WTC11 (cell line): ENCODE data around the gene COL2A1.

Experiments
- CBFB ChIP-seq: sonication (generic); formaldehyde crosslinking; IDR thresholded peaks from 2 replicates; pipeline ENCODE4 v1.8.1; 2022; ENCODE audit warnings: mild to moderate bottlenecking, low read depth, missing genetic modification reagents
- ESRRA ChIP-seq: sonication (generic); formaldehyde crosslinking; IDR thresholded peaks from 2 replicates; pipeline ENCODE4 v1.8.1; 2022; ENCODE audit warnings: mild to moderate bottlenecking, missing genetic modification reagents, borderline replicate concordance
- KAT7 ChIP-seq: sonication (generic); formaldehyde crosslinking; IDR thresholded peaks from 2 replicates; pipeline ENCODE4 v1.8.1; 2023; ENCODE audit warnings: missing genetic modification reagents, mild to moderate bottlenecking, borderline replicate concordance
- NFATC4 ChIP-seq: fragments of 250-450 bp; sonication (Bioruptor Pico); IDR thresholded peaks from 2 replicates; pipeline ENCODE4 v1.9.0; 2021; ENCODE audit warnings: mild to moderate bottlenecking
- TF ChIP-seq, protein P1 (sequence below): sonication (generic); formaldehyde crosslinking; IDR thresholded peaks from 2 replicates; pipeline ENCODE4 v1.8.1; 2023; ENCODE audit warnings: mild to moderate bottlenecking, missing genetic modification reagents, moderate library complexity
- TF ChIP-seq, protein P2 (sequence below): sonication (generic); formaldehyde crosslinking; IDR thresholded peaks from 2 replicates; pipeline ENCODE4 v1.8.1; 2022; ENCODE audit warnings: mild to moderate bottlenecking, missing genetic modification reagents, moderate library complexity, borderline replicate concordance
- TF ChIP-seq, protein P3 (sequence below): sonication (generic); formaldehyde crosslinking; IDR thresholded peaks from 2 replicates; pipeline ENCODE4 v1.8.1; 2023; ENCODE audit warnings: mild to moderate bottlenecking, missing genetic modification reagents
- TF ChIP-seq, protein P4 (sequence below): fragments of 200-600 bp; IDR thresholded peaks from 2 replicates; pipeline ENCODE4 v1.8.0; 2022; ENCODE audit warnings: antibody characterized with exemption
- TF ChIP-seq, protein P5 (sequence below): sonication (generic); formaldehyde crosslinking; IDR thresholded peaks from 2 replicates; pipeline ENCODE4 v1.8.0; 2022; ENCODE audit warnings: mild to moderate bottlenecking, missing genetic modification reagents
- TF ChIP-seq, protein P6 (sequence below): sonication (generic); formaldehyde crosslinking; IDR thresholded peaks from 2 replicates; pipeline ENCODE4 v1.8.1; 2022; ENCODE audit warnings: low read depth, missing genetic modification reagents, borderline replicate concordance

DNA sequence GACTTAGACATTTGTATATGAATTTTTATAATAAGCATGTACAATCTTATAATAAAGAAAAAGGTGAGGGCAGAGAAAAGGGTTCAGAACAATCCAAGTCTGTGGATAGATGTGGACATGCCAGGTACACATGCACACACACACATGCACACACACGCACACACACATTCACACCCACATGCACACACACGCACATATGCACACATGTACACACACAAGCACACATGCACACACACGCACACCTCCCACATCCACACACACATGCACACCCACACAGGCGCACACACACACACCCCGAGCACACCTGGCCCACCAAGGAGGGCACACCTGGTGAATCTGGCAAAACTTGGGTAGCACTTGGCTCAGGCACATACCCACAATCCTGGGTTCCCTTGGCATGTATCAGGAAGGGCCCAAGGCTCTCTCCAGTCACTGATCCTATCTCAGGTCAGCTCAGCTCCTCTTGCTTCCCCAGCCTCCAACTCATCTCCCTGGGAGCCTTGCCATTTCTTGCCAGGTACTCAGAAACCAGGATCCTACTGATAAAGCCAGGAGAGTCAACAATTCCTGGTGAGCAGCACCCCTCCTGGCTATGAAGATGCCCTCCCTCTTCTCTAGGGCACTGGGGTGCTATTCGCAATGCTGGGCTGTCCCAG, 59.5 kb downstream of the COL2A1 start:
- TF ChIP-seq KAT7 (CRISPR knock-in tag): no peak
- TF ChIP-seq, protein P1, sequence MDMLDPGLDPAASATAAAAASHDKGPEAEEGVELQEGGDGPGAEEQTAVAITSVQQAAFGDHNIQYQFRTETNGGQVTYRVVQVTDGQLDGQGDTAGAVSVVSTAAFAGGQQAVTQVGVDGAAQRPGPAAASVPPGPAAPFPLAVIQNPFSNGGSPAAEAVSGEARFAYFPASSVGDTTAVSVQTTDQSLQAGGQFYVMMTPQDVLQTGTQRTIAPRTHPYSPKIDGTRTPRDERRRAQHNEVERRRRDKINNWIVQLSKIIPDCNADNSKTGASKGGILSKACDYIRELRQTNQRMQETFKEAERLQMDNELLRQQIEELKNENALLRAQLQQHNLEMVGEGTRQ (CRISPR knock-in tag): no peak
- TF ChIP-seq, protein P2, sequence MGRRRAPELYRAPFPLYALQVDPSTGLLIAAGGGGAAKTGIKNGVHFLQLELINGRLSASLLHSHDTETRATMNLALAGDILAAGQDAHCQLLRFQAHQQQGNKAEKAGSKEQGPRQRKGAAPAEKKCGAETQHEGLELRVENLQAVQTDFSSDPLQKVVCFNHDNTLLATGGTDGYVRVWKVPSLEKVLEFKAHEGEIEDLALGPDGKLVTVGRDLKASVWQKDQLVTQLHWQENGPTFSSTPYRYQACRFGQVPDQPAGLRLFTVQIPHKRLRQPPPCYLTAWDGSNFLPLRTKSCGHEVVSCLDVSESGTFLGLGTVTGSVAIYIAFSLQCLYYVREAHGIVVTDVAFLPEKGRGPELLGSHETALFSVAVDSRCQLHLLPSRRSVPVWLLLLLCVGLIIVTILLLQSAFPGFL (CRISPR knock-in tag): no peak
- TF ChIP-seq, protein P3, sequence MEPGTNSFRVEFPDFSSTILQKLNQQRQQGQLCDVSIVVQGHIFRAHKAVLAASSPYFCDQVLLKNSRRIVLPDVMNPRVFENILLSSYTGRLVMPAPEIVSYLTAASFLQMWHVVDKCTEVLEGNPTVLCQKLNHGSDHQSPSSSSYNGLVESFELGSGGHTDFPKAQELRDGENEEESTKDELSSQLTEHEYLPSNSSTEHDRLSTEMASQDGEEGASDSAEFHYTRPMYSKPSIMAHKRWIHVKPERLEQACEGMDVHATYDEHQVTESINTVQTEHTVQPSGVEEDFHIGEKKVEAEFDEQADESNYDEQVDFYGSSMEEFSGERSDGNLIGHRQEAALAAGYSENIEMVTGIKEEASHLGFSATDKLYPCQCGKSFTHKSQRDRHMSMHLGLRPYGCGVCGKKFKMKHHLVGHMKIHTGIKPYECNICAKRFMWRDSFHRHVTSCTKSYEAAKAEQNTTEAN (CRISPR knock-in tag): no peak
- TF ChIP-seq, protein P4, sequence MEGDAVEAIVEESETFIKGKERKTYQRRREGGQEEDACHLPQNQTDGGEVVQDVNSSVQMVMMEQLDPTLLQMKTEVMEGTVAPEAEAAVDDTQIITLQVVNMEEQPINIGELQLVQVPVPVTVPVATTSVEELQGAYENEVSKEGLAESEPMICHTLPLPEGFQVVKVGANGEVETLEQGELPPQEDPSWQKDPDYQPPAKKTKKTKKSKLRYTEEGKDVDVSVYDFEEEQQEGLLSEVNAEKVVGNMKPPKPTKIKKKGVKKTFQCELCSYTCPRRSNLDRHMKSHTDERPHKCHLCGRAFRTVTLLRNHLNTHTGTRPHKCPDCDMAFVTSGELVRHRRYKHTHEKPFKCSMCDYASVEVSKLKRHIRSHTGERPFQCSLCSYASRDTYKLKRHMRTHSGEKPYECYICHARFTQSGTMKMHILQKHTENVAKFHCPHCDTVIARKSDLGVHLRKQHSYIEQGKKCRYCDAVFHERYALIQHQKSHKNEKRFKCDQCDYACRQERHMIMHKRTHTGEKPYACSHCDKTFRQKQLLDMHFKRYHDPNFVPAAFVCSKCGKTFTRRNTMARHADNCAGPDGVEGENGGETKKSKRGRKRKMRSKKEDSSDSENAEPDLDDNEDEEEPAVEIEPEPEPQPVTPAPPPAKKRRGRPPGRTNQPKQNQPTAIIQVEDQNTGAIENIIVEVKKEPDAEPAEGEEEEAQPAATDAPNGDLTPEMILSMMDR: no peak
- TF ChIP-seq, protein P5, sequence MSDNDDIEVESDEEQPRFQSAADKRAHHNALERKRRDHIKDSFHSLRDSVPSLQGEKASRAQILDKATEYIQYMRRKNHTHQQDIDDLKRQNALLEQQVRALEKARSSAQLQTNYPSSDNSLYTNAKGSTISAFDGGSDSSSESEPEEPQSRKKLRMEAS: no peak
- no peak for TF ChIP-seq CBFB
- TF ChIP-seq, protein P6, sequence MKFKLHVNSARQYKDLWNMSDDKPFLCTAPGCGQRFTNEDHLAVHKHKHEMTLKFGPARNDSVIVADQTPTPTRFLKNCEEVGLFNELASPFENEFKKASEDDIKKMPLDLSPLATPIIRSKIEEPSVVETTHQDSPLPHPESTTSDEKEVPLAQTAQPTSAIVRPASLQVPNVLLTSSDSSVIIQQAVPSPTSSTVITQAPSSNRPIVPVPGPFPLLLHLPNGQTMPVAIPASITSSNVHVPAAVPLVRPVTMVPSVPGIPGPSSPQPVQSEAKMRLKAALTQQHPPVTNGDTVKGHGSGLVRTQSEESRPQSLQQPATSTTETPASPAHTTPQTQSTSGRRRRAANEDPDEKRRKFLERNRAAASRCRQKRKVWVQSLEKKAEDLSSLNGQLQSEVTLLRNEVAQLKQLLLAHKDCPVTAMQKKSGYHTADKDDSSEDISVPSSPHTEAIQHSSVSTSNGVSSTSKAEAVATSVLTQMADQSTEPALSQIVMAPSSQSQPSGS (CRISPR knock-in tag): no peak
- no peak for TF ChIP-seq ESRRA (CRISPR knock-in tag)
- TF ChIP-seq NFATC4: no peak
